Right lobe of liver (tissue), 6 donors: ENCODE data around the gene SPNS3. TPM values are rescaled to one million over a fixed set of nuclear protein-coding genes. Genes with fewer than 3 reads are reported as not detected.

ENCODE experiments used
- ATAC-seq, 4 donors: fragments of 200-7000 bp; cut with Tn5 transposase; one replicate each; pipeline ENCODE4 v1.9.1; 2020; ENCODE audit warnings: mild to moderate bottlenecking in 4 of 4, moderate library complexity in 4 of 4
- DNase-seq, 3 donors: peaks; one replicate each; pipeline ENCODE4 v3.0.0-alpha.2; 2020
- H3K27ac ChIP-seq, 3 donors: fragments of 200-600 bp; one replicate each; pipeline ENCODE4 v1.8.0; 2022
- H3K27me3 ChIP-seq, 2 donors: fragments of 200-600 bp; one replicate each; pipeline ENCODE4 v1.8.0; 2022
- H3K36me3 ChIP-seq, 4 donors: fragments of 200-600 bp; sonication (generic) in 1 of 4; one replicate each; pipeline versions ENCODE4 v1.5.1 to v1.8.0; 2017 to 2022; ENCODE audit warnings: control low read depth in 1 of 4
- H3K4me1 ChIP-seq, 4 donors: fragments of 200-600 bp; sonication (generic) in 1 of 4; one replicate each; pipeline versions ENCODE4 v1.5.1 to v1.8.0; 2017 to 2022; ENCODE audit warnings: control low read depth in 1 of 4
- H3K4me3 ChIP-seq, 3 donors: fragments of 200-600 bp; one replicate each; pipeline ENCODE4 v1.8.0; 2022
- H3K9me3 ChIP-seq, 4 donors: fragments of 200-600 bp; sonication (generic) in 1 of 4; one replicate each; pipeline versions ENCODE4 v1.5.1 to v1.8.0; 2017 to 2022; ENCODE audit warnings: control low read depth in 1 of 4
- CTCF ChIP-seq, 4 donors: fragments of 200-600 bp in 3 of 4; fragments of 450-650 bp in 1 of 4; IDR thresholded peaks; one replicate each; pipeline versions ENCODE4 v1.5.1 to v1.8.0; 2016 to 2022; ENCODE audit warnings: antibody characterized with exemption in 4 of 4, mild to moderate bottlenecking in 2 of 4
- POLR2A ChIP-seq: fragments of 450-650 bp; IDR thresholded peaks from one replicate; pipeline ENCODE4 v1.6.1; 2017; ENCODE audit warnings: antibody characterized with exemption, mild to moderate bottlenecking
- WGBS: methylation state at CpG from one replicate; pipeline ENCODE4 v1.1.6; 2018; ENCODE audit warnings: low coverage, low lambda C conversion rate; ENCODE audit not compliant: insufficient coverage; ENCODE audit errors: missing lambda C conversion rate; 5-methylcytosine and 5-hydroxymethylcytosine counted together
- intact Hi-C, 2 donors: fragments of 100-400 bp; cut with DNase I; formaldehyde crosslinking; loops; one replicate each; pipeline versions ENCODE4 v1.11.2 to v1.14.1; 2022
- total RNA-seq, 6 experiments: library from RNA; depleted of rRNA in 2 of 6; stranded (reverse); fragments of >200 nt in 2 of 6; fragmentation: NEBNext Ultra II Directional in 3 of 6; extraction: Animal tissue kit (Norgen Biotek cat#: 25700) in 3 of 6; gene quantifications; one replicate each; pipeline versions ENCODE4 v1.1.0 to v1.2.4, GENCODE V29; 2016 to 2023
- donor health status: DM: no; HTN: yes; CAD: no.
- donor health status: DM: no; HTN: no; CAD: no.
- donor health status: DM: no; HTN: no; CAD: no.
- donor health status: DM: no; HTN: yes; CAD: no.
- donor health status: DM: no; HTN: yes; CAD: no.

Gene SPNS3
- total RNA-seq, 6 experiments from 2014 or later = not detected

GRCh38 chr17:4512156-4513112 lies 78.7 kb downstream of the SPNS3 start:
- Histone ChIP-seq H3K4me1 (no peaks in the 10 kb centered on the region), H3K27me3 (no peaks in the 10 kb centered on the region), H3K27ac (no peak overlapping the region), H3K9me3 (no peaks in the 10 kb centered on the region), H3K36me3 (no peaks in the 10 kb centered on the region), H3K4me3 (no peak overlapping the region)
- intact Hi-C loops = no loop called here
- TF ChIP-seq CTCF (IDR thresholded peaks at IDR 0.05) (no peak), POLR2A (no peak)
- WGBS = 87% methylated on average over 18 of the region's 31 CpGs
- DNase-seq = no peak
- ATAC-seq = no peak

DNA sequence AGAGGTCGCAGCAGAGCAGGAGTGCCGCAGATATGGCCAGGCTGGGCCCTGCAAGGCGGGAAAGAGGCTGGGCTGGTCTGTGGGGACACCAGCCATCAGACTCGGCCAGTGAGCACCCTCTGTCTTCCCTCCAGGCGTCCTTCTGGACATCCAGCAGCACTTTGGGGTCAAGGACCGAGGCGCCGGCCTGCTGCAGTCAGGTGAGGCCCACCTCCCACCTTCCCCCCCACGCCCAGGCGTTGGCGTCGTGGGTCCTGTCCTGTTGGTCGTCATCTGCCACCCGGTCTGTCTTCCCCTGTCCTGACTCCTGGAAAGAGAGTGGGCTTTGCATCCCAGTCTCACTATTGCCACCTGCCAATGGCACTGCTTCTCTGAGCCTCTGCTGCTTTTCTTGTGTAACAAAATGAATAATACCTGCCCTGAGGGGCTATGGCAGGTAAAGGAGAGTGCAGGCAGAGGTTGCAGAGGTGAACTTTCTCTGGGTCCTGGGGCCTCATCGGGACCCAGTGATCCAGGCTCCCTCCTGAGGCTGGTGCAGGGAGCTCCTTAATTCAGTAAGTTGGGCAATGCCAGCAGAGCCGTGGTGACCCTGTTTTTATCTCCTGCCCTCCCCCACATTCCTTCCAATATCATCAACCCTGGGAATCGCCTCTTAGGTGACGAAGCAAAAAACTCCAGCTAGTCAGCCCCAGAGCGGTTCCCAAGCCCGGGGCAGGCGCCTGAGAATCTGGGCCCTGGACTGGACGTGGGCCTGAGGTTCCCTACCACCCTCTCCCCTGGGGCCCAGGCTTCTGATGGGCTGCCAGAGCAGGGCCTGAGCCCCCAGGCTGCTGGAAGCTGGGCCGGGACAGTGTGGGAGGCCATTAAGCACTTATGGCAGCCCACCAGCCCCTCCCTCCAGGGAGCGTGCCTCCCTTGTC lies 79.6 kb downstream of the SPNS3 start:
- Histone ChIP-seq H3K4me3 (no peak overlapping the region), H3K27me3 (no peaks in the 10 kb centered on the region), H3K9me3 (no peaks in the 10 kb centered on the region), H3K36me3 (no peaks in the 10 kb centered on the region), H3K4me1 (no peaks in the 10 kb centered on the region), H3K27ac (no peak overlapping the region)
- TF ChIP-seq POLR2A (no peak), CTCF (IDR thresholded peaks at IDR 0.05) (no peak)
- no peak for ATAC-seq
- WGBS = 75% methylated on average over 8 of the region's 24 CpGs
- intact Hi-C loops = no loop called here
- DNase-seq = no peak

GRCh38 chr17:4514206-4514605 lies 80.5 kb downstream of the SPNS3 start:
- Histone ChIP-seq H3K27me3 (no peaks in the 10 kb centered on the region), H3K36me3 (no peaks in the 10 kb centered on the region), H3K27ac (no peak overlapping the region), H3K4me1 (no peaks in the 10 kb centered on the region), H3K9me3 (no peaks in the 10 kb centered on the region), H3K4me3 (no peak overlapping the region)
- DNase-seq (no peak), ATAC-seq (no peak)
- WGBS = no CpG with 5 or more reads among the region's 7 CpGs
- intact Hi-C loops = no loop called here
- TF ChIP-seq CTCF (IDR thresholded peaks at IDR 0.05) (no peak), POLR2A (no peak)

DNA sequence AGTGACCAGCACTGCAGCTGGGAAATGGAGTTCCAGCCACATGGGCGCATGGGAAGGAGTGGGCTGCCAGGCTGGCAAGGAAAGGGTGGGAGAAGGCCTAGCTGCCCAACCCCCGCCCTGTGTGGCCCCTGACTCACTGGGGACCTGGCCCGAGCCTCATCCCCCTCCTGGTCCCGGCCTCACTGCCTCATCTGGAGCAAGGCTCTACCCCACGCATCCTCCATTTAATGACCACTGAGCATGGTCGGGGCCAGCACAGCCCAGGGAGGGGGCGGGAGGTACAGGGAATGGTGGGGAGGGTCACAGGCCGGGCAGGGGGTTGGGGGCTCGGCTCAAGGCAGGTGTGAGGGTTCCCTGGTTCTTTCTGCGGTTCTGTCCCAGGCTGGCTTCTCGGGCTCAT lies 81.0 kb downstream of the SPNS3 start:
- ATAC-seq = no peak
- Histone ChIP-seq H3K27me3 (no peaks in the 10 kb centered on the region), H3K36me3 (no peaks in the 10 kb centered on the region), H3K4me3 (no peak overlapping the region), H3K4me1 (no peaks in the 10 kb centered on the region), H3K9me3 (no peaks in the 10 kb centered on the region), H3K27ac (no peak overlapping the region)
- TF ChIP-seq CTCF (IDR thresholded peaks at IDR 0.05) (no peak), POLR2A (no peak)
- 88% methylated on average over 5 of the region's 11 CpGs for WGBS
- DNase-seq = no peak
- intact Hi-C loops = no loop called here
